Measurements from ENCODE around the gene HLA-DMA. TPM values are rescaled to one million over a fixed set of nuclear protein-coding genes. Genes with fewer than 3 reads are reported as not detected.

Gene HLA-DMA
- total RNA-seq, 2 donors from 2014 or later = 4.9 to 19.0 TPM

GRCh38 chr6:32972353-32973143 is 19.7 kb upstream of the HLA-DMA start:
- Histone ChIP-seq H3K27ac (ENCODE audit: low read depth, low read length) (peak overlapping the region; percentile 83), H3K27me3 (ENCODE audit: control insufficient read depth, insufficient read depth, low read length, poor library complexity, severe bottlenecking) (no peaks in the 10 kb centered on the region), H3K9me3 (ENCODE audit: control insufficient read depth, low read length) (no peaks in the 10 kb centered on the region), H3K4me3 (ENCODE audit: low read length) (peak overlapping the region; percentile 98), H3K36me3 (ENCODE audit: control insufficient read depth, insufficient read depth, low read length) (peaks cover 57% of the 10 kb centered on the region), H3K4me1 (ENCODE audit: control insufficient read depth, insufficient read depth, low read length) (no peaks in the 10 kb centered on the region), H3K9ac (ENCODE audit: extremely low read depth, low read length, poor library complexity, severe bottlenecking) (peak overlapping the region; percentile 95)
- Mint-ChIP-seq H3K9me3 (no peaks in the 10 kb centered on the region), H3K4me1 (peaks cover 25% of the 10 kb centered on the region), H3K27ac (peak overlapping the region; percentile 100), H3K27me3 (ENCODE audit: insufficient read depth) (no peaks in the 10 kb centered on the region), H3K4me3 (peak overlapping the region; percentile 98), H3K36me3 (ENCODE audit: low read depth) (peaks cover 61% of the 10 kb centered on the region)
- no peak for TF ChIP-seq CTCF (conservative IDR thresholded peaks at IDR 0.05)
- no peak for DNase-seq
- 0 to 1% methylated on average over 39 to 70 of the region's 70 CpGs for WGBS, 2 experiments (ENCODE audit: insufficient coverage in 1 of 2, insufficient read length in 1 of 2)

GRCh38 chr6:32971581-32972352 is 18.9 kb upstream of the HLA-DMA start:
- H3K9ac ChIP-seq (ENCODE audit: extremely low read depth, low read length, poor library complexity, severe bottlenecking) = peak overlapping the region; percentile 99
- DNase-seq = peak; percentile 99

GRCh38 chr6:32971242-32971580 is 18.3 kb upstream of the HLA-DMA start:
- H3K36me3 Mint-ChIP-seq (ENCODE audit: low read depth) = peaks cover 48% of the 10 kb centered on the region
- H3K27me3 Mint-ChIP-seq (ENCODE audit: insufficient read depth) = no peaks in the 10 kb centered on the region

More at GRCh38 chr6:32971581-32972352, 18.9 kb upstream of the HLA-DMA start:
- no peak for TF ChIP-seq CTCF (conservative IDR thresholded peaks at IDR 0.05)
- WGBS, 2 experiments (ENCODE audit: insufficient coverage in 1 of 2, insufficient read length in 1 of 2) = 0% methylated on average over 11 to 58 of the region's 58 CpGs
- peak overlapping the region; percentile 99 for H3K27ac ChIP-seq (ENCODE audit: low read depth, low read length)
- no peaks in the 10 kb centered on the region for H3K4me1 ChIP-seq (ENCODE audit: control insufficient read depth, insufficient read depth, low read length)
- H3K27me3 ChIP-seq (ENCODE audit: control insufficient read depth, insufficient read depth, low read length, poor library complexity, severe bottlenecking) = no peaks in the 10 kb centered on the region
- peak overlapping the region; percentile 98 for H3K4me3 ChIP-seq (ENCODE audit: low read length)
- no peaks in the 10 kb centered on the region for H3K9me3 Mint-ChIP-seq
- H3K4me3 Mint-ChIP-seq = peak overlapping the region; percentile 98
- H3K9me3 ChIP-seq (ENCODE audit: control insufficient read depth, low read length) = no peaks in the 10 kb centered on the region
- H3K36me3 Mint-ChIP-seq (ENCODE audit: low read depth) = peaks cover 53% of the 10 kb centered on the region
- peaks cover 28% of the 10 kb centered on the region for H3K4me1 Mint-ChIP-seq
- H3K36me3 ChIP-seq (ENCODE audit: control insufficient read depth, insufficient read depth, low read length) = peaks cover 49% of the 10 kb centered on the region
- H3K27me3 Mint-ChIP-seq (ENCODE audit: insufficient read depth) = no peaks in the 10 kb centered on the region
- H3K27ac Mint-ChIP-seq = peak overlapping the region; percentile 100

More at GRCh38 chr6:32971242-32971580, 18.3 kb upstream of the HLA-DMA start:
- no peak for TF ChIP-seq CTCF (conservative IDR thresholded peaks at IDR 0.05)
- Histone ChIP-seq H3K9me3 (ENCODE audit: control insufficient read depth, low read length) (no peaks in the 10 kb centered on the region), H3K27ac (ENCODE audit: low read depth, low read length) (peak overlapping the region; percentile 99), H3K27me3 (ENCODE audit: control insufficient read depth, insufficient read depth, low read length, poor library complexity, severe bottlenecking) (no peaks in the 10 kb centered on the region), H3K9ac (ENCODE audit: extremely low read depth, low read length, poor library complexity, severe bottlenecking) (peak overlapping the region; percentile 99), H3K36me3 (ENCODE audit: control insufficient read depth, insufficient read depth, low read length) (peaks cover 44% of the 10 kb centered on the region), H3K4me3 (ENCODE audit: low read length) (peak overlapping the region; percentile 92), H3K4me1 (ENCODE audit: control insufficient read depth, insufficient read depth, low read length) (no peaks in the 10 kb centered on the region)
- WGBS, 2 experiments (ENCODE audit: insufficient coverage in 1 of 2, insufficient read length in 1 of 2) = 0% methylated on average over 10 to 15 of the region's 15 CpGs
- H3K9me3 Mint-ChIP-seq = no peaks in the 10 kb centered on the region
- peak overlapping the region; percentile 98 for H3K4me3 Mint-ChIP-seq
- H3K4me1 Mint-ChIP-seq = peaks cover 25% of the 10 kb centered on the region
- peak overlapping the region; percentile 100 for H3K27ac Mint-ChIP-seq
- DNase-seq = no peak
